Measurements from ENCODE around the gene SHKBP1. TPM values are rescaled to one million over a fixed set of nuclear protein-coding genes. Genes with fewer than 3 reads are reported as not detected.
A peak's percentile ranks its signal among the peaks of the same experiment; 100 is the strongest.

SHKBP1 gene
- total RNA-seq, 1 donor from 2014 or later, result 51.6 TPM

- TF ChIP-seq POLR2A (IDR thresholded peaks at IDR 0.05) (no peak), CTCF (IDR thresholded peaks at IDR 0.05) (no peak), POLR2AphosphoS5 (IDR thresholded peaks at IDR 0.05; ENCODE audit: insufficient read depth in 1 of 2, low read depth in 1 of 2) (no peak)
- Histone ChIP-seq H3K9me3 (no peaks in the 10 kb centered on the region), H3K4me1 (peaks cover 16% of the 10 kb centered on the region), H3K36me3 (peaks cover 0 to 55% of the 10 kb centered on the region in 2 donors), H3K27ac (no peak overlapping the region), H3K27me3 (no peaks in the 10 kb centered on the region), H3K4me3 (no peak overlapping the region)
- DNase-seq (ENCODE audit: extremely low spot score in 2 of 2), result no peak
- intact Hi-C loops (cut with DNase I), result no loop called here
Measured at GRCh38 chr19:40620161-40620485, 43.5 kb downstream of the SHKBP1 start.

GRCh38 chr19:40621283-40621682 lies 44.6 kb downstream of the SHKBP1 start:
- Histone ChIP-seq H3K27me3 (no peaks in the 10 kb centered on the region), H3K36me3 (peaks cover 0 to 65% of the 10 kb centered on the region in 2 donors), H3K9me3 (no peaks in the 10 kb centered on the region), H3K27ac (no peak overlapping the region), H3K4me3 (no peak overlapping the region), H3K4me1 (peaks cover 5% of the 10 kb centered on the region)
- intact Hi-C loops (cut with DNase I), result no loop called here
- no peak for DNase-seq (ENCODE audit: extremely low spot score in 2 of 2)
- TF ChIP-seq CTCF (IDR thresholded peaks at IDR 0.05) (no peak), POLR2A (IDR thresholded peaks at IDR 0.05) (no peak), POLR2AphosphoS5 (IDR thresholded peaks at IDR 0.05; ENCODE audit: insufficient read depth in 1 of 2, low read depth in 1 of 2) (no peak)

- no peaks in the 10 kb centered on the region for H3K9me3 ChIP-seq
- intact Hi-C loops (cut with DNase I), result no loop called here
- no peak for DNase-seq (ENCODE audit: extremely low spot score in 2 of 2)
- peaks cover 4% of the 10 kb centered on the region for H3K4me1 ChIP-seq
- TF ChIP-seq POLR2A (IDR thresholded peaks at IDR 0.05) (no peak), CTCF (IDR thresholded peaks at IDR 0.05) (no peak), POLR2AphosphoS5 (IDR thresholded peaks at IDR 0.05; ENCODE audit: insufficient read depth in 1 of 2, low read depth in 1 of 2) (no peak)
- no peaks in the 10 kb centered on the region for H3K27me3 ChIP-seq
- H3K27ac ChIP-seq, result no peak overlapping the region
- no peak overlapping the region for H3K4me3 ChIP-seq
- peaks cover 0 to 74% of the 10 kb centered on the region in 2 donors for H3K36me3 ChIP-seq
Measured at GRCh38 chr19:40621966-40622772, 45.5 kb downstream of the SHKBP1 start.

- no peak overlapping the region for H3K27ac ChIP-seq
- H3K4me3 ChIP-seq, result no peak overlapping the region
- H3K36me3 ChIP-seq, result peaks cover 0 to 80% of the 10 kb centered on the region in 2 donors
- H3K4me1 ChIP-seq, result peaks cover 4% of the 10 kb centered on the region
- intact Hi-C loops (cut with DNase I), result no loop called here
- H3K27me3 ChIP-seq, result no peaks in the 10 kb centered on the region
- H3K9me3 ChIP-seq, result no peaks in the 10 kb centered on the region
- no peak for TF ChIP-seq POLR2A (IDR thresholded peaks at IDR 0.05)
- TF ChIP-seq CTCF (IDR thresholded peaks at IDR 0.05), result no peak
- no peak for TF ChIP-seq POLR2AphosphoS5 (IDR thresholded peaks at IDR 0.05; ENCODE audit: insufficient read depth in 1 of 2, low read depth in 1 of 2)
- no peak for DNase-seq (ENCODE audit: extremely low spot score in 2 of 2)
Measured at GRCh38 chr19:40622773-40623075, 46.1 kb downstream of the SHKBP1 start.

- intact Hi-C loops (cut with DNase I), result no loop called here
- Histone ChIP-seq H3K36me3 (peaks cover 0 to 80% of the 10 kb centered on the region in 2 donors), H3K27ac (no peak overlapping the region)
Measured at GRCh38 chr19:40623403-40624251, 47.0 kb downstream of the SHKBP1 start.

More at GRCh38 chr19:40623403-40624251, 47.0 kb downstream of the SHKBP1 start:
- H3K4me1 ChIP-seq, result peaks cover 4% of the 10 kb centered on the region
- no peaks in the 10 kb centered on the region for H3K27me3 ChIP-seq
- no peak overlapping the region for H3K4me3 ChIP-seq
- no peaks in the 10 kb centered on the region for H3K9me3 ChIP-seq
- TF ChIP-seq POLR2A (IDR thresholded peaks at IDR 0.05) (no peak), POLR2AphosphoS5 (IDR thresholded peaks at IDR 0.05; ENCODE audit: insufficient read depth in 1 of 2, low read depth in 1 of 2) (peak in 1 of 2 donors; percentile 20), CTCF (IDR thresholded peaks at IDR 0.05) (no peak)
- no peak for DNase-seq (ENCODE audit: extremely low spot score in 2 of 2)
